DMS 273 treated with DMSO at 0.1 percent for 48 hours (cell line): Measurements from ENCODE around the gene TNFRSF18.
"Not testable (repeated sequence)": the region's sequence is repeated elsewhere in the genome, so short reads cannot be mapped to it uniquely, and the experiment has no call there.

ENCODE experiments used
- DNase-seq: peaks from one replicate; lab custom pipeline; 2025; lab: John Stamatoyannopoulos, UW

The TNFRSF18 gene

GRCh38 chr1:1206376-1206965, at the start of gene TNFRSF18:
Gene TNFRSF18 (minus strand): TSS chr1:1206592. CDS start chr1:1206571, 21 bp downstream.
- no peak for DNase-seq

- no peak for DNase-seq
Observed at GRCh38 chr1:1255611-1256010, 49.2 kb upstream of the TNFRSF18 start.

- no peak for DNase-seq
Observed at GRCh38 chr1:1255078-1255477, 48.7 kb upstream of the TNFRSF18 start.

- DNase-seq, result no peak
Observed at GRCh38 chr1:1254667-1254998, 48.2 kb upstream of the TNFRSF18 start.

GRCh38 chr1:1253972-1254666, 47.7 kb upstream of the TNFRSF18 start:
- DNase-seq, result no peak

- DNase-seq, result no peak
Observed at GRCh38 chr1:1253314-1253713, 46.9 kb upstream of the TNFRSF18 start.

- no peak for DNase-seq
Observed at GRCh38 chr1:1250786-1251284, 44.4 kb upstream of the TNFRSF18 start.

- DNase-seq, result not testable (repeated sequence)
Observed at GRCh38 chr1:1248009-1248913, 41.9 kb upstream of the TNFRSF18 start.

GRCh38 chr1:1247341-1247913, 41.0 kb upstream of the TNFRSF18 start:
- DNase-seq, result no peak

GRCh38 chr1:1246577-1247340, 40.4 kb upstream of the TNFRSF18 start, which contains the start of gene C1QTNF12:
Gene C1QTNF12 (minus strand): TSS chr1:1246722. CDS start chr1:1246690, 32 bp downstream.
- DNase-seq, result no peak

- no peak for DNase-seq
Observed at GRCh38 chr1:1245817-1246576, 39.6 kb upstream of the TNFRSF18 start.

GRCh38 chr1:1245178-1245816, 38.9 kb upstream of the TNFRSF18 start:
- DNase-seq, result no peak

GRCh38 chr1:1244192-1244811, 37.9 kb upstream of the TNFRSF18 start:
- no peak for DNase-seq

- DNase-seq, result no peak
Observed at GRCh38 chr1:1243807-1244191, 37.4 kb upstream of the TNFRSF18 start.

- DNase-seq, result no peak
Observed at GRCh38 chr1:1243266-1243660, 36.9 kb upstream of the TNFRSF18 start.

- no peak for DNase-seq
Observed at GRCh38 chr1:1242461-1243265, 36.3 kb upstream of the TNFRSF18 start.

GRCh38 chr1:1241588-1242219, 35.3 kb upstream of the TNFRSF18 start:
- no peak for DNase-seq

- DNase-seq, result no peak
Observed at GRCh38 chr1:1240822-1241587, 34.6 kb upstream of the TNFRSF18 start.
